Choroid plexus epithelial cell (primary cell): ENCODE results near the gene RFPL2.
"Not testable (repeated sequence)": the region's sequence is repeated elsewhere in the genome, so short reads cannot be mapped to it uniquely, and the experiment has no call there.

ENCODE experiments used
- DNase-seq: peaks from one replicate; pipeline ENCODE4 v3.0.0-alpha.2; 2010; ENCODE audit warnings: low read depth
- H3K4me3 ChIP-seq: 2 replicates; pipeline ENCODE4 v1.5.1; 2011; ENCODE audit warnings: low read depth, mild to moderate bottlenecking, control low read depth, low read length, moderate library complexity
- TF ChIP-seq, protein P1 (sequence below): conservative IDR thresholded peaks from 2 replicates; pipeline ENCODE4 v1.5.1; 2011; ENCODE audit warnings: low read depth, mild to moderate bottlenecking, control low read depth, inconsistent platforms, low read length, moderate library complexity

Gene RFPL2

DNA sequence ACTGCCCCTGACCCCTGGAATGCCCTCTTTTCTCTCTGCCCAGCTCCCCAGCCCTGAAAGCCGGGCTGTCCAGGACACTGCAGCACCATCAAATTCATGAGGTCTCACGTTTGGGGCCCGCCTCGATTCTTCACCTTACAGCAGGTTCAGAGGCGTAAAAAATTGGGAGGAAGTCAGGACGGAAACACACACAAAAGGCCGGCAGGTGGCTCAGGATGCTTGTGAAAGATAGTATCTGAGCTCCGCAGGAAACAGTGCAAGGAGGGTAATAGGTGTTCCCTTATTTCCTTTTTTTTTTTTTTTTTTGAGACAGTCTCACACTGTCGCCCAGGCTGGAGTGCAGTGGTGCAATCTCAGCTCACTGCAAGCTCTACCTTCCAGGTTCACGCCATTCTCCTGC lies 4.1 kb downstream of the RFPL2 start:
- DNase-seq, result no peak
- TF ChIP-seq, protein P1, sequence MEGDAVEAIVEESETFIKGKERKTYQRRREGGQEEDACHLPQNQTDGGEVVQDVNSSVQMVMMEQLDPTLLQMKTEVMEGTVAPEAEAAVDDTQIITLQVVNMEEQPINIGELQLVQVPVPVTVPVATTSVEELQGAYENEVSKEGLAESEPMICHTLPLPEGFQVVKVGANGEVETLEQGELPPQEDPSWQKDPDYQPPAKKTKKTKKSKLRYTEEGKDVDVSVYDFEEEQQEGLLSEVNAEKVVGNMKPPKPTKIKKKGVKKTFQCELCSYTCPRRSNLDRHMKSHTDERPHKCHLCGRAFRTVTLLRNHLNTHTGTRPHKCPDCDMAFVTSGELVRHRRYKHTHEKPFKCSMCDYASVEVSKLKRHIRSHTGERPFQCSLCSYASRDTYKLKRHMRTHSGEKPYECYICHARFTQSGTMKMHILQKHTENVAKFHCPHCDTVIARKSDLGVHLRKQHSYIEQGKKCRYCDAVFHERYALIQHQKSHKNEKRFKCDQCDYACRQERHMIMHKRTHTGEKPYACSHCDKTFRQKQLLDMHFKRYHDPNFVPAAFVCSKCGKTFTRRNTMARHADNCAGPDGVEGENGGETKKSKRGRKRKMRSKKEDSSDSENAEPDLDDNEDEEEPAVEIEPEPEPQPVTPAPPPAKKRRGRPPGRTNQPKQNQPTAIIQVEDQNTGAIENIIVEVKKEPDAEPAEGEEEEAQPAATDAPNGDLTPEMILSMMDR, result no peak

DNA sequence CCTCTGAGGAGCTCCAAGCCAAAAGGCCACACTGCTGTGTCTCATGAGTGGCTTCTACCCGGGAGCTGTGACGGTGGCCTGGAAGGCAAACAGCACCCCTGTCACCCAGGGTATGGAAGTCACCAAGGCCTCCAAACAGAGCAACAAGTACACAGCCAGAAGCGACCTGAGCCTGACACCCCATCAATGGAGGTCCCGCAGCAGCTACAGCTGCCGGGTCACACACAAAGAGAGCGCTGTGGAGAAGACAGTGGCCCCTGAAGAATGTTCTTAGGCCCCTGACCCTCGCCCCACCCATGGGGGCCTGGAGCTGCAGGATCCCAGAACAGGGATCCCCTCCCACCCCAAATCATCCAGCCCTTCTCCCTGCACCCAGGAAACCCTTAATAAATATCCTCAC lies 4.9 kb downstream of the RFPL2 start:
- no peak overlapping the region for H3K4me3 ChIP-seq
- TF ChIP-seq, protein P1, result no peak
- no peak for DNase-seq

More for the DNA sequence above, 4.1 kb downstream of the RFPL2 start:
- no peak overlapping the region for H3K4me3 ChIP-seq

DNA sequence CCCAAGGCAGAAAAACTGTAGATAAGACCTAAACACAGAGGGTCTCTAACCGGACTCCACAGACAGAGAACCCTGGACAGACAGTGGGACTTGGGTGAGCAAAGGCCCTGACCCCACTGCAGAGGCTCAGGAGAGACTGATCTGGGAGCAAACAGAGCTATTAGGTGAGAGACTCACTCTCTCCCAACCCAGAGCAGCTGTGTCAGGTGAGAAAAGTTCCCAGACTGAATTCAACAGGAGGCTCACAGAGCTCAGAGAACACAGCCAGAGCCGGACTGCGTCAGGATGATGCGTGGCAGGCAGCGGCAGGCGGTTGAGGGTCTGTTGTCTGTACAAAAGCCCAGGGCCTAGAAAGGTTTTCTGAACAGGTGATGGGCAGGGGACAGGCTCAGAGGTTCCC lies 5.5 kb downstream of the RFPL2 start:
- no peak for DNase-seq
- no peak overlapping the region for H3K4me3 ChIP-seq
- TF ChIP-seq, protein P1, result no peak

DNA sequence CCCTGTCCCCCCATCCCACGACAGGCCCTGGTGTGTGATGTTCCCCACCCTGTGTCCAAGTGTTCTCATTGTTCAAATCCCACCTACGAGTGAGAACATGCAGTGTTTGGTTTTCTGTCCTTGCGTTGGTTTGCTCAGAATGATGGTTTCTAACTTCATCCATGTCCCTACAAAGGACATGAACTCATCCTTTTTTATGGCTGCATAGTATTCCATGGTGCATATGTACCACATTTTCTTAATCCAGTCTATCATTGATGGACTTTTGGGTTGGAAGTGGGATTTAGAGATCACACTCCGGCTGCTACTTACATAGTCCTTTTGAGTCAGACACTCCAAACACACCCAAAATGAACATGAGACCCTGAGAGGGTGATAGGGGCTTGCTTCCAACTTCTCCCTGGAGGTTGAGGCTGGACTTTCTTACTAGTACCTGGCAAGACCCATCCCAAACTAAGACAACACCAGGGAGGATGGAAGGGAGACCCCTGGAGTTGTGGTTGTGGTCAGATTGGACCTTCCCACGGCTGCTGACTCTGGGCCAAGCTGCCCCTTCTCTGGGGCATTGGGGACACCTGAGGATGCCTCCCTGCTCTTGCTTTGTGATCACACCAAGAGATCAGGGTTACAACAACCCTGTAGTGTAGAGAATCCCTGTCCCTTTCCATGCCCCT lies 7.2 kb downstream of the RFPL2 start:
- not testable (repeated sequence) for H3K4me3 ChIP-seq, DNase-seq

DNA sequence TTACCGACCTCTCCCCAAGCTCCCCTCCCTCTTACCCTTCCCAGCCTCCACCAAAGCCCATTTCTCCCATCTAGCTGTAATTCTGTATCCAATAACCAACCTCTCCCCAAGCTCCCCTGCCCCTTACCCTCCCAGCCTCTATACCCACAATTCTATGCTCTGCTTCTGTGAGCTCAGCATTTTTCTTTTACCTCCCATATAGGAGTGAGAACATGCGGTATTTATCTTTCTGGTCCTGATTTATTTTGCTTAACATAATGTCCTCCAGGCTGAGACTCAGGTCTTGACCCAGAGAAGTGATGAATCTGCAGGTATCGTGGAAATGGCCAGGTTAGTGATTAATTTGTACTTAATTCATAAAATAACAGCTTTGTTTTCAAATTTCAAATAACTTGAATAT lies 9.0 kb downstream of the RFPL2 start:
- not testable (repeated sequence) for DNase-seq, H3K4me3 ChIP-seq

DNA sequence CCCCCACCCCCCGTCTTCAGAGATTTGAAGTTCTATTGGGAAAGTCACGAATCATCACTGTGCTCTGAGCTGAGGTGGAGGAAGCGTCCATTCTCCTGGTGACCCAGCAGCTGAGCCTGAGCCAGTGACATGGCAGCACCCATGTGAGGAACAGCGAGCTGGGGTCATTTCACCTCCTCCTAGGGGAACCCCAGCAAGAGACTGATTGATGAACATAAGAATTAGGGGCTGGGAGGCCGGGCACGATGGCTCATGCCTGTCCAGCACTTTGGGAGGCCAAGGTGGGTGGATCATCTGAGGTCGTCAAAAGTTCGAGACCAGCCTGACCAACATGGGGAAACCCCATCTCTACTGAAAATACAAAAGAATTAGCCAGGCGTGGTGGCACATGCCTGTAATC lies 11.5 kb downstream of the RFPL2 start:
- H3K4me3 ChIP-seq, DNase-seq: not testable (repeated sequence)

DNA sequence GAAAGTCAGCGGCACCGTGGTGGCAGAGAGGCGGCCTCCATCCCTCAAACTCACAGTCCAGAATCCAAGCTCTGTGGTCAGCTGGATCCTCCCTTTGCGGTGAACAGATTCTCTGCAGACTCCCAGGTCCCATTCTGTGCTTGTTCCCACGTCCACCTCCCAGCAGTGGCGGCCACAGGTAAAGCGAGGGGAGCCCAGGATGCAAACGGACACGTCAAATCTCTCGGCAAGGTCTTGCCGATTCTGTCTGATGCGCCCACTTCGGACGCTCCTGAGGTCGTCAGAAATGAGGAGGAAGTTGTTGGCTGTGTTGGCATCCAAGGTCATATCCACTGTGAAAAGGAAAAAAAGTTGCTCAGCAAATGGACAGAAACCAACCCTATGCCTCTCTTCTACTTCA lies 13.9 kb downstream of the RFPL2 start:
- DNase-seq, H3K4me3 ChIP-seq: not testable (repeated sequence)

DNA sequence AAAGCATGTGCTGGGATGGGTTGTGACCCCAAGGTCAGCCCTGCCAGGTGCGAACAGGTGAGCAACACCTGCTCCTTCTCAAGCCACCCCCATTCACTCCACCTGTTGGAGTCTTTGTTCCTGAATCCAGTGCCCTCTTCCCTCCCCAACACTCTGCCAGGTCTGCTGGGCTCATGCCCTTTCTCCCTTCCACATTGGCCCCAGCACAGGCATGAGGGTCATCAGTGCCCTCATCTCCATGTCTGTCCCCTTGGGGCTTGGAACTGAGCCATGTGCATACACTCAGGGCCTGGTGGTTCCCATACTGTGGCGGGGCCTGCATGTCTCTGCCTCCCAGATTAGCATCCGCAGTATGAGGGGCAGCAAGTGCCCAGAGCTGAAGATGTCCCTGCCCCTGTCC lies 19.1 kb downstream of the RFPL2 start:
- TF ChIP-seq, protein P1, result no peak
- DNase-seq, result no peak
- H3K4me3 ChIP-seq, result no peak overlapping the region

DNA sequence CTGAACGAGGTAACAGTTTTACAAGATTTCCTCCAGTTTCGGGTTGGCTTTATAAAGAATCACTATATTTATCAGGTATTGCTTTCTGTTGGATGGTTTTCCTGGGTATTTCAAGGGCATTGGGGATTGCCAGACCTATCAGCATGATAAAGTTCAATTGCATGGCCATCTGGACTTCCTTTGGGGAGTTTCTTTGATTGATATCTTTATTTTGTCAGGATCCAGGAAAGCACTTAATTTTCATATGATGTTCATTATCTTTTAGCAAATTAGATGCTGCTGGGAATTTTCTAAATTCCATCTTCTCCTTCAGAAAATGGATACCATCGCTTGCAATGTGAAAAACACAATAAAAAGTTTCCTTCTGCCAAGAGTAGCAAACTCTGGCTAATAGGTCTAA lies 21.2 kb downstream of the RFPL2 start:
- TF ChIP-seq, protein P1, result no peak
- DNase-seq, result no peak
- no peak overlapping the region for H3K4me3 ChIP-seq
